HG03025 (cell line): ENCODE measurements around the gene BZW2.

ENCODE experiments used
- ATAC-seq: cut with Tn5 transposase; IDR thresholded peaks from one replicate; pipeline ENCODE4 v1.9.1; 2021; ENCODE audit warnings: mild to moderate bottlenecking, moderate library complexity; ENCODE audit not compliant: unreplicated experiment, low FRiP score

BZW2 gene

DNA sequence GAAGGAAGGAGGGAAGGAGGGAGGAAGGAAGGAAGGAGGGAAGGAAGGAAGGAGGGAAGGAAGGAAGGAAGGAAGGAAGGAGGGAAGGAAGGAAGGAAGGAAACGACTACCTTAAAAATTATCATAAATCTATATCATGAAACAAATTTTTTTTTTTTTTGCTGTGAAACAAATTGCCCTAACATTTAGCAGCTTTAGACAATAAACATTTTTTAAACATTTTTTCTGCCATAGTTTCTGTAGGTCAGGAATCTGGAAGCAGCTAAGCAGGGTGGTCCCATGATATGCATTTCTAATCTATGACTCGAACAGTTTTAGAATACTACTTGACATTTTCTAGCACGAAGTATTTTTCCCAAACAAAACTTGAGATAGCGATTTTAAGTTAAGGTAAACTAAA, 64.7 kb downstream of the BZW2 start:
- no peak for ATAC-seq

DNA sequence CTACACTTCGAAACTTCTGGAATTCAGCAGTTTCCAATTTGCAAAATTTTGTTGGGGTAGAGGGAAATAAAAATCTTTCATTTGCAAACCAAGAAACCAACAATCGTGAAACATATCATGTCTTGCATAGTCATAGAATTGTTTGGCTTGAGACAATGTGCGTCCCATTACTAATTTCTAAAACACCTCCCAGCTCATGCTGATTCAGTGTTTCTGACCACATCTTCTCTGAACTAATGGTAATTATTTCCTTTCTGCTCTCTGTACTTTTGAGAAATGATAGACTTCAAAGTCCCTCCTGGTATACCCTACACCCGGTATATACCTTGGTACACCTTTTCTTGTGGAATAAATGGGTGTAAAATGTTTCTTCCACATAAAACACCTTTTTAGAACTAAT, 65.7 kb downstream of the BZW2 start:
- no peak for ATAC-seq

DNA sequence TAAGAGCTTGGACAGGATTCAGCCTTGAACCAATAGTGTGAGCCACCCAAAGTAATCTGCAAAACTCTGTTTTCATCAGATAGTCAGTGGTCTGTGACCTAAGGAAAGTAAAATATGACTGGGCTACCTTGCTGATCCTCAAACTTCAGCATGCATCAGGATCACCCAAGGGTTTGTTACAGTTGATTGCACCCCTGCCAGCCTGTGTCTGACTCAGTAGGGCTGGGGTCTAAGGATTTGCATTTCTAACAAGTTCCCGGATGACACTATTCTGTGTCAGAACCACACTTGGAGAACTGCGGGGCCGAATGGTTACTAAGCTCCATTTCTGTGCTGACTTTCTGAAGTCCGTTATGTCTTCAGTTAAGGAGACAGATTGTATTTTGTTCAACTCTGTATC, 66.9 kb downstream of the BZW2 start:
- no peak for ATAC-seq

DNA sequence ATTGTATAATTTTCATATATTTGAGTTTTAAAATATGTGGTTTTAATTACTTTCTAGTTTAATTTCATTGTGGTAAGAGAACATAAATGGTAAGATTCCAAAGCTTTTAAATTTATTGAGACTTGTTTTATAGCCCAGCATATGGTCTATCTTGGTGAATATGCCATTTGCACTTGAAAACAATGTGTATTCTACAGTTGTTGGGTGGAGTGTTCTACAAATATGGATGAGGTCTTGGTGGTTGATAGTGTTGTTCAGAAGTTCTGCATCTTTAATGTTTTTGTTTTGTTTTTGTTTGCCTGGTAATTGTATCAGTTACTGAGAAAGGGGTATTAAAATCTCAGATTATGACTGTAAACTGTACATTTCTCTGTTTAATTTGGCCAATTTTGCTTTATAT, 69.9 kb downstream of the BZW2 start:
- no peak for ATAC-seq

DNA sequence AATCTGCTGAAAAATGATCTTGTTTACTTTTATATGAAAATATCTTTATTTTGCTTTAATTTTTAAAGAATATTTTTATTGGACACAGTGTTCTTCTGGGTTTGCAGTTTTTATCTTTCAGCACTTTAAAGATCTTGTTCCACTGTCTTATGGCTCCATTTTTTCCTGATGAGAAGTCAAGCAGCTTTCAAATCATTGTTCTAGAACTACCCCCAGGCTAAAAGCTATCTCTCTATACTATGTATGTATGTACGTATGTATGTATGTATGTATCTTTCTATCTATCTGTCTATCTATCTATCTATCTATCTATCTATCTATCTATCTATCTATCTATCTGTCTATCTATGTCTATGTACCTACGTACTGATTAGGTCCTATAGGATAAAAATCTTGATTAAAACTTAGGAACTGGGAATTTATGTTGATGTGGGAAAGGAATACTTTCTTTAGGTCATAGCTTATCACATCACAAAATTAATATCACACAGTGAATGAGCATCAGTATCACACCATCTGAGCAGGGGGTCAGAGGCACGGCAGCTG, 72.2 kb downstream of the BZW2 start:
- no peak for ATAC-seq

DNA sequence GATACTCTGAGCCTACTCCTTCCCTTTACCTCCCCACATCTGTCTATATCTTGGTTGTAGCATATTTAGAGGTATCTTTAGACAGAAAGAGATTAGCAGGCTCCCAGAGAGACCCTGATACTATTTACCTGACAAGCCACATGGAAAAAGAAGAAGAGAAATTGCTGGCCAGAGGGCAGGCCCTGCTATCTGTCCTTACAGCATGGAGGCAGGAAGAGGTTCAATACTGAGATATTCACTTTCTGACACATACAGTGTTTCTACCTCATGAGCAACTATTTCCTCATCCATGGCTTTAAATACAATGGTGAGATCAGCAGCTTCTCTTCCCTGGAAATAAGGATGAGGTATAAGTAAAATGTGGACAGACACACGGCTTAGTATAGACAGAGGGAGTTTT, 73.7 kb downstream of the BZW2 start:
- no peak for ATAC-seq

DNA sequence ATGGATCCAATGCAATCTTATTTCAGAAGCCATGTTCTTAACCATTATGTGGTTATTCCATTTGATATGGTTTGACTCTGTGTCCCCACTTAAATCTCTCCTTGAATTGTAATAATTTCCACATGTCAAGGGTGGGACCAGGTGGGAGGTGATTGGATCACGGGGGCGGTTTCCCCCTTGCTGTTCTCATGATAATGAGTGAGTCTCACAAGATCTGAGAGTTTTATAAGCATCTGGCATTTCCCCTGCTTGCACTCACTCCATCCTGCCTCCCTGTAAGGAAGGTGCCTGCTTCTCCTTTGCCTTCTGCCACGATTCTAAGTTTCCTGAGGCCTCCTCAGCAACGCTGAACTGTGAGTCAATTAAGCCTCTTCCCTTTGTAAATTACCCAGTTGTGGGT, 75.6 kb downstream of the BZW2 start:
- no peak for ATAC-seq

DNA sequence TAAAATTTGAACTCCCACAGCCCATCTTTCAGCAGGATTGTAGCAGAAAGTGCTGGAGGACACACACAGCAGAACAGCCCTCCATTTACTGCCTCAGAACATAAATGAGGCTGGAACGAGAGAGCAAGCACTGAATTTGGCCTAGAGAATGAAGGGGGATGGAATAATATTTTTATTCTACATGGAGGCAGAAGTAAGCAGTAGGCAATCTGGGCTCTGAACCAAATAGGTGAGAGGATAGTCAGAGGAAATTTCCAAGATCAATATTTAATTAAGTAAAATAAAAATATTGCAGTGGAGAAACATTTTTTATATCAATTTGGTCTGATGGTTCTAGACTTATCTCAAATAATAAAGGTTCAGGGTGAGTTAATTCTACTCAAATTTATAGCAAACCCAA, 78.4 kb downstream of the BZW2 start:
- no peak for ATAC-seq

DNA sequence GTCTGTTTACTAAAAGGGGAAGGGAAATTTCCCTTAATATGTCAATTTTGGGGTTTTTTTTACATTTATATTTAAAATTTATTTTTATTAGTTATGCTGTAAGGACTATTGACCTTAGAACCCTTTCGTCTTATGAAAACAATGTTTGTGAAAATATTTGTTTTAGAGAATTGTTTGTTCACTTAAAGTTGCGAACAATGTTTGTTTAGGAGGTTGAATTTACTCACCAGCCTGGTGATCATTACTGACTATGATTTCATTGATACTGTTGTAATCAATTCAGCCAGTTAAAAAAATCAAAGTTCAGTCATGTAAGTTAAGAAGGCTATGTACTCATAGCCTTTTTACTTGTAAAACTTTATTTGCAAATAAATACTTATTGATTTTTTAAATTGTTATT, 80.2 kb downstream of the BZW2 start:
- ATAC-seq: no peak

DNA sequence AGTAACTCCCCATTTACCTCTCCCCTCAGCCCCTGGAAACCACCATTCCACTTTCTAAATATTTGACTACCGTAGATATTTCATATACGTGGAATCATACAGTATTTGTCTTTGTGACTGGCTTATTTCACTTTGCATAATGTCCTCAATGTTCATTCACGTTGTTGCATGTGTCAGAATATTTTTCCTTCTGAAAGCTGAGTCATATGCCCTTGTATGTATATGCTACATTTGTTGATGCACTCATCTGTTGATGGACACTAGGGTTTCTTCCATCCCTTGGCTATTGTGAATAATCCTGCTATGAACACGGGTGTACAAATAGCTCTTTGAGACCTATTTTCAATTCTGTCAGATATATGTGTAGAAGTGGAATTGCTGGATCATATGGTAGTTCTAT, 81.8 kb downstream of the BZW2 start:
- ATAC-seq: no peak

DNA sequence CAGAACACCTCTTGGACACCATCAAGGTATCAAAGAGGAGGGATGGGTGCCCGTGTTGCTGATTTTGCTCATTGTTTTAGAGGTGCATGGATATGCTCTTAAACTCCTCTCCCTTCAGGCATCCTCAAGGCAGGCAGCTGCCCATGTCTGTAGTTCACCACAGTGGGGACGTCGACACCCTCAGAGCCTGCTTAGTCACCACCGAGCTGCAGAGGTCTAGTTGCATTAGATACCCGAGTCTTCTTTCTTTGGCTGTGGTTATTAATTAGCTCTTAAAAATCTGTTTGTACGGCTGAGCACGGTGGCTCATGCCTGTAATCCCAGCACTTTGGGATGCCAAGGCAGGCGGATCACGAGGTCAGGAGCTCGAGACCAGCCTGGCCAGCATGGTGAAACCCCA, 82.8 kb downstream of the BZW2 start:
- ATAC-seq: no peak

DNA sequence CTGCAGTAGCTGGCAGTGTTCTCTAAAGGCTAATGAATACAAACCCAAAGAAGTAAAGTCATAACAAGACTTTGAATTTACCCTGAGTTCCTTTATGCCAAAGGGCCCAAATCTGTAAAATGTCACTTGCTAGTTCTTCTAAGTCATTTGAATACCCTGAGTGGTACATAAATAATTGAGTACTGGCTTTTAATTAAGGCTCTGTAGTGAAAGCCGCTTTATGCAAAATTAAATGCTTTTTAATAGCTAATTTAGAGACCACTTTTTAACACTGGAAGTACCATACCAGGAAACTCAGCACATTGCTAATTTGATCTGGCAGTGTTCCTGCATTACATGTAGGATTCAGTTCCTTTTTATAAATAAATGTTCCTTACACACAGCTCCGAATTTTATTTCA, 83.6 kb downstream of the BZW2 start:
- no peak for ATAC-seq

DNA sequence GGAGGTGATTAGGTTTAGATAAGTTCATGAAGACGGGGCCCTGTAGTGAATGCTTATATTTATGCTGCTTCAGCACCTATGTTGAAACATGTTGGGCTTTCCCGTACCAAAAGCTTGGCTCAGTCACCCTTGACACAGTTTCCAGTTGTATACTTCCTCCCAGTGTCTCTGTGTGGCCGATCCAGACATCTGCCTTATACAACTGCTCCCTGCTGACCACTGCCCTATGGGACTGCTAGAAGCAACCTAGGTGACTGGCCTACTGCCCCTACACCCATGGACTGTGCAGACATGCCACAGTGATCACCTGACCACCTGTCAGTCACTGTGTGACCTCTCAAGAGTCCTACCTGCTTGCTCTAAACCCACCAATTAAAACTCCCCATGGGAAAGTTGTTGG, 85.0 kb downstream of the BZW2 start:
- no peak for ATAC-seq

DNA sequence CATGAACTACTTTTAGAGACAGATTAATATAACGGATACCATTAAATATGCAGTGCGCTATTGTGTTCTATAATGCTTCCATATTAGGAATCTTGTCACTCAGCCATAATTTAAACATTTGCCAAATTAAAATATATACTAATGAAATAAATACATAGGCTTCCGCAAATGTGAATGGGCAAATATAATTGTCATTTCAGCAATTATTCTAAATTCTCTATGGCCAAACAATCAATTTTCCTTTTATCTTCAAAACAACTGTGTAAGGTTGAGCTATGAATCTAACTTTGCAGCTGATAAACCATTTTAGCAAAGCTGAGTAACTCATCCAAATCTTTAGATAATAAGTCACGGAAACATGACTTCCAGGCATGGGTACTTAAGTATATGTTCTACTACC, 86.8 kb downstream of the BZW2 start:
- no peak for ATAC-seq

DNA sequence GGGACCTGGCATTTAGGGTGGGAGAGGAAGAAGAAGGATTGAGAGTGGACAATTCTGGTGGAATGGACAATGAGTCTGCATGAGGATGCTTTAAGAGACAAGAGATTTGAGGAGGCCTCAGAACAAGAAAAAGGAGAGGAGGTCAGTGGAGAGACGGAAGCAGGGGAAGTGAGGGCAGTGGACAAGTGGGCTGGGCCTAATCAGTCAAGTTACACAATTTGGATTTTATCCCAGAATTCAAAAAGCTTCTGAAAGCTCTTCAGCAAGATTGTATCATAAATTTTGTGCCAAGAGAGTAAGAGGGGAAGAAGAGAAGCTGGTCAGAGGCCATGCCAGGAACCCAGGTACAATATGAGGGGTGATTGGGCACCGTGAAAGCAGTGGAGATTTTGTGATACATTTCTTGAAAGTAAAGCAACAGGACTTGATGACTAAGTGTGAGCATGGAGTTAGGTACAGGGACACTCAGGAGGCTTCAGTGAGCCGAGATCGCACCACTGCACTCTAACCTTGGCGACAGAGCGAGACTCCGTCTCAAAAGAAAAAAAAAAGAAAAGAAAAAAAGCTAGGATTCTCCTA, 88.3 kb downstream of the BZW2 start:
- ATAC-seq: no peak

DNA sequence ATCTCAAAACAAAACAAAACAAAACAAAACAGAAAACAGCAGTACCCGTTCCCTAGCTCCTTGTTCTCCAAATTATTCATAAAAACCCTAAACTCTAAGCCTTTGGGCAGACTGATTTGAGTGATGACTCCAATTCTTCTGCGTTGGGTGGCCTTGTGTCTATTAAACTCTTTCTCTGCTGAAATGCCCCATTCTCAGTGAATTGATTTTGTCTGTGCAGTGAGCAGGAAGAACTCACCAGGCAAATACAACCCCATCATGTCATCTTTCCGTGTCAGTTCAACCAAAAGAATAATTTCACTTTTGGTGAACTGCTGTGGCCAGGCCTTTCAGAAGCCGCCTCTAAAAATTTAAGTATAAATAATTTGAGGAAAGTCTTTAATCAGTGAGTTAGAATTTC, 89.0 kb downstream of the BZW2 start:
- ATAC-seq: no peak

DNA sequence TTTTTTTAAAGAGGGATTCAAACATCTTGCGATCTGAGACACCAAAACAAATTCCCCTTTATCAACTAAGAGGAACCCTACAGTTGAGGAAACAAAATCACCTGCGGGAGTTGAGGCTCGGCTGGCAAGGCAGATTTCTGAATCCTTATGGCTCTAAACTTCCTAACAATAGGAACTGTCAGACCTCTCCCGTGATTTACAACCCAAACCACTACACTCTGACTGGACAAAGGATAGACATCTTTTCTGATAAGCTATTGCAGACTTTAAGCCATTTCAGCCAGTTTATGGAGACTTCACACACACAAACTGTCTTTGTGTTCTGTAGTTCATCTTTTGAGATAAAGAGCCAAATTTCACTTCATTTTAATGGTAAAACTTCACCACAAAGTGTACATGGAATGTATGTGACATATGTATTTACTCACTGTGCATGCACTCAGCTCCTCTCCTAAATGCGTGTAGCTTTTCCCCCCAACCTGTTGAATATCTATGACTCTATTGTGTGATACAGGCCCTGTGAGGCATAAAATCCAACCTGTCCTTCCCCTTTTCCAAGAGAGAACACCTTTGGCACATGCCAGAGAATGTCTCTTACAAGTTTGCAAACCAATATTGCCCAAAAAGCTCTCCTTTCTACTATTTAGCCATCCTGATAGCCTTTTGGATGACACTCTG, 92.2 kb downstream of the BZW2 start:
- ATAC-seq: no peak

DNA sequence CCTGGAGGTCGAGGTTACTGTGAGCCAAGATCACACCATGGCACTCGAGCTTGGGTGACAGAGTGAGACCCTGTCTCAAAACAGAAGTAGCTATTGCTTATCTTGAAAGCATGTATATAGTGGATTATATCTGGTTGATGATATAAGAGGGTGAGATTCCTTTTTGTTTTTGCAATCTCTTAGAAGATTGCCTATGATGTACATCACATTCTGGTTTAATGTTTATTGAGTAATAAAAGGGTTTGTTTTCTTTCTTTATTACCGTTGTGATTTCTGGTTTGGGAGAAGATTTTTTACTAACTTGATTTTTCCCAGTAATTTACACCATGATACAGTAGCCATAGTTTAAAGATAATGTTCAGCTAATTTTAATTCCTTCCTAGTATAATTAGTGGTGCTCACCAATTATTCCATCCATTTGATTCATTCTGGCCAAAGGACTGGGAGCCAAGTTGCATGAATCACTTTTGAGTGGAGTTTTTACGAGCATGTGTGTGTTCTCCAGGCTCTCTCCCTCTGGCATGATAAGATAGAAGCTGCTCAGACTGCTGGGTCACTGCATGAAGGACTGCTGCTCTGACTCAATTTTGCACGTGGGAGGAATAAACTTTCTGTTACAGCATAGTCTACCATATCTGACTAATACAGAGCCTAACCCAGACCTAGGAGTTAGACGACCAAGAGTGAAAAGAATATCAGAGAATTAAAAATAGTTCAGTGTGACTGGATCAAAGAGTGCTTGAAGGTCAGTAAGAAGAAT, 94.1 kb downstream of the BZW2 start:
- ATAC-seq: no peak

DNA sequence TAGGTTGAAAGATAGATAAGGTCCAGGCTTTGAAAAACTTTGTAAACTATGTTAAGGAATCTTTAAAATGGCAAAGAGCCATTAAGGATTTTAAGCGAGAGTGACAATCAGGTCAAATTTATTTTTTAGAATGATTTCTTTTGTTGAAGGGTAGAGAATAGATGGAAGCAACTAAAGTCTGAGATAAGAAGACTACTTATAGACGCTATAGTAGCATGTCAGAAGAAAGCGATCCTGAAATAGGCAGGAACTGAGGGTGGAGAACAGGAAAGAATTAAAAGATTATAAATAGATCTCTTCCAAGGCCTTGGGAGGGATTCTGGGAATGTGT, 94.6 kb downstream of the BZW2 start:
- no peak for ATAC-seq

DNA sequence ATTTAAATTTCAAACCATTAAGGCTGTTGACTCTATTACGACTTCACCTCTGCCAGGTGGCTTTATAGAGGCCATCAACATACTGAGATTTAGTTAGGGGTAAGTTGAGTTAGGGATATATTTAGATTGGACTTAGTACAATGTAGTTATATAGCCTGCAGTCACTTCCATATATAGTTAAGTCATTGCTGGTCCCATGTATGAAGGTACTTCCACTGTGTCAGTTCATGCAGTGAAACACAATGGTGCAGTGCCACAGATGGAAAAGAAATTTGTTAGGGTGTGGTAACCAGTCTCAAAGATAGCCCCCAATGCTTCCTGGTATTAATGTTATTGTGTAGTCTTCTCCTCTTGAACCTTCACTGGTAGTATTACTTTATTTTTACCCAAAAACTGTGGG, 95.0 kb downstream of the BZW2 start:
- no peak for ATAC-seq

DNA sequence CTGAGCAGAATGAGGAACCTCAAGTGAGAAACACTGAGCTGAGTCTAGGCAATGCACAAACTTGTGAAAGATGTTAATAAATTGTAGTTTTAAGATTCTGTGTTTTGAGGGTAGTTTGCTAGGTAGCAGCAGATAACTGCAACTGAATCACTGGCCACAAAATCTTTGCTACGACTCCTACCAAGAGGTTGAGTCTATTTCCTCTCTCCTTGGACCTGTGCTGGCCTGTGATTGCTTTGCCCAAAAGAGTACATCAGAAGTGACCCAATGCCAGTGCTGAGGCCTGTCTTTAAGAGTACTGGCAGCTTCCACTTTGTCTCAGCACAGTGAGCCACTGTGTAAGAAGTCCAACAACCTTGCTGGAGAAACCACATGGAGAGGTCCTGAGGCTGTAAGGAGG, 95.7 kb downstream of the BZW2 start:
- ATAC-seq: no peak

DNA sequence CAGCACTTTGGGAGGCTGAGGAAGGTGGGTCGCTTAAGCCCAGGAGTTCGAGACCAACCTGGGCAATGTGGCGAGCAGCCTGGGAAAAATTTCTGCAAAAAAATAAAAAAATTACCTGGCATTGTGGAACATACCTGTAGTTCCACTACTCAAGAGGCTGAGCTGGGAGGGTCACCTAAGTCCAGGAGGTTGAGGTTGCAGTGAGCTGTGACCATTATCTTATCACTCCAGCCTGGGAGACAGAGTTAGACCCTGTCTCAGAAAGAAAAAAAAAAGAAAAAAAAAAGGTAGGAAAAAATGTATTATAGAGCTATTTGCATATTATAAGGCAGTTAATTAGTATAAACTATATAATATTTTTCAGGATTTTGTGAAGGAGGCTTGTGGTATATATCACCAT, 96.6 kb downstream of the BZW2 start:
- ATAC-seq: no peak
